HG03558 (cell line): ENCODE measurements around the gene SYT1.

Source experiments
- ATAC-seq: cut with Tn5 transposase; IDR thresholded peaks from one replicate; pipeline ENCODE4 v1.9.1; 2021; ENCODE audit warnings: moderate number of reproducible peaks; ENCODE audit not compliant: unreplicated experiment; ENCODE audit errors: extremely low read depth

Gene SYT1

DNA sequence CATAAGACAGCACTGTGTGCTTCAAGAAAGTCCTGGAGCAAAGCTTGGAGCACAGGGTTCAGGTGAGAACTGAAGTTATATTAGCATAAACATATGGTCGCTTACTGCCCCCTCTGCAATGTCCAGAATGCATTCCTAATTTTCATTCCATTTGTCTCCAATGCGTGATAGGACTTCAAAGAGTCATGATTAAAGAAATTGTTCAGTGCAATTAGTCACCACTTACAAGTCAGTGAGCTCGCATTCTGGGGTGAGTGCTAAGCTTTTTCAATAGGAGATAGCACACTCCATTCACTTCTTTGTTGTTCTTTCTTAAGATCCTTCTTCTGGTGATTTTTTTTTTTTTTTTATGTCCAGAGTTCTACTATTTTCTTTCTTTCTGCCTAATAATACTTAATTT, 398.4 kb downstream of the SYT1 start:
- no peak for ATAC-seq

DNA sequence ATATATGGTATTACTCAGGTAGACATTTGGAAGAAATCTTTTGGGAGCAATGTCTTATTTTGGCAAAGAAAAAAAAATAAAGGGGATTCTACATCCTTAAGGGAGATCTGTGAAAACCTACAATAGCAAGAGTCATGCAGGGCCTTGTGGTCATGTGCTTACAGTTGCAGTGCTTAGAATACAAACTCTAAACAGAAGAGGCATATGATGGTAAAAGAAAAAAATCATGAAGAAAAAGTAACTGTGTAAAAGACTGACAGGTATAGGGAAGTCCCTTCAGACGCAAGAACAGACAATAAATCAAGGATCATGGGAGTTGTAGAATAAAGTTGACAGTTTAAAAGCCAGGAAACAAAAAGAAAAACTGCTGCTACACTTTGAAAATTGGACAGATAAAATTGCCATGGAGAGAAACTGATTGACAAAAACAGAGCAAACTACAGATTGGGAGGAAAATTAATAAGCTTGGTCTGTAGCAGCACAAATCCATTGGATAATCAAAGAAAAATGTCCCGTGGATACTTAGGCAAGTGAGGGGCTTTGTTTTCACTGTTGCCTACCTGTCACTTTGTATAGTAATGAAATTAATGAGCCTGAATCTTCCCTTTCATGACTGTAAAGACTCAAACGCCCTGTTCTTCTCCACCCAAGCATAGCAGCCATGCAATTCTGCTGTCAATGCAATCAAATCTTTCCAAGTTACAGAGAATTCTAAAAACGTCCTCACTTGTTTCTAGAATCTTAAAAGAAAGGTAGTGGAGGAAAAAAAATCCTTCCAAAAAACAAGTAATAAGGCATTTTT, 402.0 kb downstream of the SYT1 start:
- ATAC-seq: no peak

DNA sequence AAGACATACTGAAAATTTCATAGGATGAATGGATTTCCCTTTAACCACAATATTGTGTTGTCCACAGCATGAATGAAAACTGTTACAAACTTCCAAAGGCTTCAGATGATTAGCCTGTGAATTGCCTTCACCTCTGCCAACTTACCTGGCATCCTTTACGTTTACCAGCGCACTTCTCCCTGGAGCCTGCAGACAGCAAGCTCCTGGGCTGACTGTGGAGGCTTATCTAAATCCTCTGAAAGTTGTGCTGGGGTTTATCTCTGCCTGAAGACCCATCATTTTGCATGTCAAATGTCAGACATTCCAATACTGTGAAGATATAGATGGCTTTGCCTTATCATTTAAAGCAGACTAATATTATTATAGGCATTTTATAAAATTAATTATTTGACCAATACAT, 403.0 kb downstream of the SYT1 start:
- no peak for ATAC-seq

DNA sequence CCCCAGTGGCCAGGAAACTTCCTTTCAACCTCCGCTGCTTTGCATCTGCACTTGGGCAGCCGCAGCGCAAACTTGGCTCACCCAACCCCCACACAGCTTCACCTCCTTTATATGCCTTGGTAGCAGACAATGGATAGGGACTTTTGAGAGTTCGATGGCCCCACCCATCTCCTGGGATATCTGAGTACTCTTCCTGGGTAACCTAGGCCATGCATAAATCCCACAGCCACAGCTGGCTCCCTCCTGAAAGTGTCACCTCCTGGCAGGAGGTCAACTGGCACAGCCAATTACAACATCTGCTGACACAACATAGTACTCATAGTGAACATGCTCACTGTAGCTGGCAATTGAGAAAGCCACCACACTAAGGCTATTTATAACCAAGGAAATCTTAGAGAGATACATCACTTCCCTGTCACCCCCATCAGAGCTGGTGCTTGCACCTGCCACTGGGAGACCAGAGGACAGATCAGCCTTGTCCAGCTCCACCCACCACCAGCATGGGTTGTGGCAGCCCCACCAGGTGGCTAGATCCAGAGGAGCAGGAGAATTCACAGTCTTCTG, 410.0 kb downstream of the SYT1 start:
- peak; percentile 43 for ATAC-seq

DNA sequence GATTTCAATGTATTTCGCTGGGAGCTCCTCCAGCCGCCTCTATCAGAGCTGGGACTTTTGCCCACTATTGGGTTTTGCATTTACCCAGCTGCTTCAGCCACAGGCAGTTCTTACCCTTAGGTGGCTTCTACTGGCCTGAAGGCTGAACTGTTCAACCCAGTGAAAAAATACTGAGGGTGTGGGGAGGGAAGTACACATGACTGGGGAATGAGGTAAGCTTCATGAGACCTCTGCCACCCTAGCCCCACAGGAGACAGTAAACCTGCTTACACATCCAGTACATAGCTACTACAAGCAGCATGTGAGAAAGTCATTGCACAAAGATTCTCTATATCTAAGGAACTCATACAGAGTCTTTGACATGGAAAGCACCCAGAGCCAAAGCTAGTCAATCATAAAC, 411.1 kb downstream of the SYT1 start:
- ATAC-seq: no peak

DNA sequence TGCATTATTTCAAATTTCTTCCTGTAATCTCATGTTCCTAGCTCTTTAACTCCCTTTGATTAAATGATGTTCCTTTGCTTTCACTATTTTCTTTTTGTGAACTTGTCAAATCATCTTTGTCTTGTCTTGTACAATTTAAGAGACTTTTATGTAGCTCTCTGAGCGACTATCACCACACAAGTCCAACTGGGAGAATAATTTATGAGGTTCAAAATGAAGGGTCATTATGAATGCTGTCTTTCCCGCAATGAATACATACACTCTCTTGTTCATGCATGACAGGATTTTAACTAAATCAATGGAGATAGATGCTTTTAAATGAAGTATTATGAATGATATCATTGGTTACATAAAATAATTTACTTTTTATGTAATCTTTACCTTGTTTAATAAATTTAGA, 418.8 kb downstream of the SYT1 start:
- no peak for ATAC-seq

DNA sequence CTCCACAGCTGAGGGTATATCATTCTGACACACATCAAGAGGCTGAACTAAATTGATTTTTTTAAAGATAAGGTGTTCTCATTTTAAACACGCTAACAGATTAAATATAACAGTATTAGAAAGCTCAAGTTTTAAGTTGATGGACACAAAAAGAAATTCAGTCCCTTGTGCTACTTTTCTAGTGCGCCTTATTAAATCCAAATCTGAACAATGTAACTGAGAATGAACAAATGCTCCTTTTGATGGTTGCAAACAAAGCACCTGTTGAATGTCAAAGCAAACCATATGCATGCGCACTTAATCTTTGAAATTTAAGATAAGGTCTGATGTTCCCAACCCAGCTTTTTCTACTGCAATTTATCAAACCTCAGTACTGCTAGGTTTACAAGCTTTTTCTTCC, 424.3 kb downstream of the SYT1 start:
- ATAC-seq: no peak

DNA sequence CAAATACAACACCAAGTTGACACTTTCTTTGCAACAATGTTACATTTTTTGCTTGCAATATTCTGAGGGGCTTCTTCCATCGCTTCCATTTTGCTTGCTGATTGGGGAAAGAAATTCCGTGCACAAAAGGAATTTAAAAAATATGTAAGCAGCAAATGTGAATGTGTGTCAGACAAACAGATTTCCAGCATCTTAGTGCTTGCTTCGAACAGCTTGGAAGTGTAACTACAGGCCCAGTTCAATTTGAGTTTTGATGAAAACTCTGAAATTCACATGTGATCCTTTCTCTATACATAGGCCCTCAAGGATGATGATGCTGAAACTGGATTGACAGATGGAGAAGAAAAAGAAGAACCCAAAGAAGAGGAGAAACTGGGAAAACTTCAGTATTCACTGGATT, 427.1 kb downstream of the SYT1 start:
- ATAC-seq: no peak

DNA sequence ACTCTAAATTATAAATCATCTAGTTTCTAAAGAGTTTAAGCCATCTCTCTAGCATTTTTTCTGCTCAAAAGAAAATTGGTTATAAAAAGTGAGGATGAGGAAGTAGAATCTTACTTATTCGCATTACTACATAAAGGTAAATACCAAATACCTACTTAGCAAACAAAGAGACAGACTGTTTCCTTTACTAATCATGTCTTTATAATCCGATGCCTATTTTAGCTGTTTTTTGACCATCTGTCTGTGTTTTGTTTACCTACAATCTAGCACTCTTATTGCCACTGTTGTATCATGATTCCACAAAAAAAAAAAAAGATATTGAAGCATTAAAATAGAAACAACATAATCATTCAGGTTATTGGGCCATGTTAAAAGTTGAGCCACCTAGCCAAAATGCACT, 430.0 kb downstream of the SYT1 start:
- no peak for ATAC-seq

DNA sequence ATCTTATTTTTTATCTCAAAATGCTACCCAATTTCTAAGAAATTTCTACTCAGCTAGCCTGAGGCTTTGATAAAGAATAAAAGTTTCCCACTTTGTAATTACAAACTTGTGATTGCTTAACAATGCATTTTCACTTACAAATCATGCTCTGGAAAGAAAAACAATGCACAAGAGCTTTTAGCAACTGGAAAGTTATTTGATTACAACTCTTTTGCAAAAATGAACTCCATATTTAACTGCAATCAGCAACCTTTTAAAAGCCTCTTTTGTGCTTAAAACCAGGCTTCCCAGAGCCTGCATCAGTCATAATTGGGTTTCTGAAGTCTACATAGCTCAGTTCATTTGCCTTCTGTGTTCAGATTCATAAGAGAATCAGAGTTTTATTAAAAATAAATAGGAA, 431.0 kb downstream of the SYT1 start:
- ATAC-seq: no peak

DNA sequence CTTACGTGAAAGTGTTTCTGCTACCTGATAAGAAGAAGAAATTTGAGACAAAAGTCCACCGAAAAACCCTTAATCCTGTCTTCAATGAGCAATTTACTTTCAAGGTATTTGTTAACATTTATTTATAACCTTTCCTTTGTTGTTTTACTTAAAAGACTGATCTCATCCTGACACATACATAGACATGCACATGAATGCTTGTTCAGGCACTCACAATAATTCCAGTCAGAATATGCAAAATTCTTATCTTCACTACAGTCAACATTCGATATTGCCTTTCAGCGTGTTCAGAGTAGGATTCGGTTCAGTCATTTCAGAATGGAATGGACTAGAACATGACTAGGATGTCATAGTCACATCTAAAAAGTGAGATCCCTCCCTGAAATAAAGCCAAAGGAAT, 431.6 kb downstream of the SYT1 start:
- no peak for ATAC-seq

DNA sequence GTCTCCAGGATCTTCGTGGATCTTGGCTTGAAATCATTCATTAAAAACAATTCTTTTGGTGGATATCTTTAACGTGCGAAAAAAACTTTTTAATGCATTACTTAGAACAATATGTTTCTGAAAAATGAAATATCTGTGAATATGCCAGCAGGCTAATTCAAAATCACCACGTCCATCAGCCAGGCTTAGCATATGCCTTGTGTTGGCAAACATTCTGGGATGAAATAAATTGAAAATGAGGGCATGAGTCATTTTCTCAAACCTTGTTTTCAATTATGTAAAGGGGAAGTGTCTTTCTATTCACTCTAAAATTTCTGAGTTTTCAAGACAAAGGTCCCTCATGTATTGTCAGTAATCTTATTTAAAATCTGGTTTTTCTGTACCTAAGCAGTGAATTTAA, 432.3 kb downstream of the SYT1 start:
- ATAC-seq: no peak

DNA sequence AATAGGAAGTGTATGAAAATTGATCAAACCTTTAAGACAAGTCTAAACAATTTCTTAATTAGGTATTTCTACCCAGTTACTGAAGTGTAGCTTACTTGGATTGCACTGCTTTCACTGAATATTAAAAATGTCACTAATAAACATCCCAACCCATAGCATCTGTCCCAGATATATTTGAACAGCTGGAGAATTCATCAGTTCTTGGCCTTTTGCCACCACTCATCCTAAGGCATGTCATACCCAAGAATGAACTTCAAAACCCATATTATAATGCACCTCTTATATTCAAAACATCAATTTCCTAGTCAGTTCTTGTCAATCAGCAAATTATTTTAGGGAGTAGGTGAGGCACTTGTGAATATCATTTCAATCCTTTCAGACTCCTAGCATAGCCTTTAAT, 433.9 kb downstream of the SYT1 start:
- ATAC-seq: no peak

DNA sequence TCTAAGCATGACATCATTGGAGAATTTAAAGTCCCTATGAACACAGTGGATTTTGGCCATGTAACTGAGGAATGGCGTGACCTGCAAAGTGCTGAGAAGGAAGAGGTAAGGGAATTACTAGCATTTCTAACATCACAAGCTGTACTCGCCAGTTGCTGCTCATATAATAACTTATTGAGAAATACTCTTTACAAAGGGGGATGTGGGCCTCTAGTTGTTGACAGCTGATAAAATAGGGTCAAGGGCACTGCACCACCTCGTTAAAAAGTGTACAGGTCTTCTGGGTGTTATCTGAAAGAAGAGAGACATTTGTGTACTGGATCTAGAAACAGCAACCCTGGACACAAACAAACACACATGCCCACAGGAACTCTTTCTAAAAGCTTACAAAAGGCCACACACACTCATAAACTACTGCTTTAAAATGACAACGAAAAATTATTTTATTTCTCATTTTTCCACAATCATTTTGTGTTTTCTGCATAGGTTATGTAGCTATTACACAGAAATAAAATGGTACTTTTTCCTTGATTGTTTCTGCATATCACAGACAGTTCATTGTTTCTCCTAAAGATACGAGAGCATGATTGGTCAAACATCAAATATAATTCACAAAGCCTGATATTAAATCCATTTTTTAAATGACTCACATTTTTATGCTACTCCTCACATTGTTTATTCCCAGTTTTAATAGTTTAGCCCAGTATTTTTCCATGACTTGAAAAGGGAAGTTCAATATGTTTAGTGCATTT, 435.0 kb downstream of the SYT1 start:
- no peak for ATAC-seq

DNA sequence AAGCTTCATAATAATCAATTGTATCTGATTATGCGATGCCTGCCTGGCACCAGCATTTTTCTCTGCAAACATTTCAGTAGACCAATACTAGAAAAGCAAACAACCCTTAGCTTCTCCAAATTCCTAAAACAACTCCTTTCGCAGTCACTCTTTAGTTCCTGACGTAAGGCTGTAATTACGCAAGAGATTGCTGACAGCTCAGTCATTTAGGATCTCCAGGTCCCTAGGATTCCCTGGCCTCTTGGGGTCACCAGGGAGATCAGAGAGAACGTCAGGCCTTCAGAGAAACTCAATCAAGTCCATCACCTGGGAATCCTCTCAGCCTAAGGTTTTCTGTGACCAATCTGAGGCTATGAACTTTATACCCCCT, 435.6 kb downstream of the SYT1 start:
- ATAC-seq: no peak

DNA sequence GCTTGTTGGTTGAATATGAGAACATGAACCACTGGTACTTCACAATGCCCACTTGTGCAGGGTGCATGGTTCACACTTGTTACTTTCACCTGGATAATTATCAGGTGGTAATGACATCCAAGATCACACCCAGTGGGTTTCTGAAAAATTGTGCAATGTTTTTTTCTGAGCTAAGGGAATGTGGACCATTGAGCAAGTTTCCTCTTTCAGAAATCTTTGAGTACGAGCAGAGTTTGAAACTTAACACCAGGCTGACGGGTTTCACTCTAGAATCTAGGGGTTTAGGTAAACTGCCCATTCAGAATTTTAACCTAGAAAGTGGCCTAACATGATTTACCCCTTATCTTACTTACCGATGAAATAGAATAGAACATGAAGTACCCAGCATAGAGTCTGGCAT, 436.6 kb downstream of the SYT1 start:
- no peak for ATAC-seq

DNA sequence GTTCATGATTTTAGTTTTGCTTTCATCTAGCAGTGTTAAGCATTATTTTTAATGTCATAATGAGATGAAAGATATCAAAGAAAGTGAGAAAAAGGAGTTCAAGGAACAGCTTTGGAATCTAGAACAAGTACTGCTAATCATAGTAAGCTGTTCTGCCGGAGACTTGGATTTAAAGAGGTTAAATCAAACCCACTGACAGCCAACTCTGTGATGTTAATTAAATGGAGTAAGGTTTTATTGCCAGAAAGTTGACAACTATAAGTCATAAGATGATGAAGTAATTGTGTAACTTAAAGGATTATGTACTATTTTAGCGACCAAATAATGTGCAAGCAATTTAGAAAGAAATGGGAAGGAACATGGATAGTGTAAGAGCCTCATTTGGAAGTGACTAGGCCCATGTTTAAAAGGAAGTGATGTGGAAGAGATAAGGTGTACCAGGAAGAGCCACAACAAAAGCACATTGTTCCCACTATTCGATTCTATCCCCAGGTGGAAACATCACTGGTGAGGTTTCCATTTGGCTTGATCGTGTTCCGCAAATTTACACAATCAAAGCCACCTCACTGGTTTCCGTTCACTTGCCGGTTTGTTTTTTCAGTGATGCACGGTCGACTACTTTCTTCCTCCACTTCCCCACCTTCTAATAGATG, 437.7 kb downstream of the SYT1 start:
- ATAC-seq: no peak

DNA sequence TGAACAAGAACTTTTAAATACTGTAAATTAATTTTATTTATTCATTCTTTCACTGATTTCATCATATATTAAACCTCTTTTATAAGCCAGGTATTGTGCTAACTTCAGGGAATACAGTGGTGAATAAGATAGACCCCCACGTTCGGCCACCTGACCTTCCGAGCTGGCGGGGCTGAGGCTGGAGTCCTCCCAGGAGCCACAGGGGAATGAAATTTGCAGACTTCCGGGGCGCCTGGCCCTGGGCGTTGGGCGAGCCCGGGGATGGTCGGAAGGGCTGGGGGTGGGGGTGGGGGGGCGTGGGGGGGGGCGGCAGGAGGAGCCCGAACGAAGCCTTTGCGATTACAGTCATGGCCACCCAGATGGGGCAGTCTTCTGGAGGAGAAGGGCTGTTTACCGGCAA, 442.8 kb downstream of the SYT1 start:
- ATAC-seq: no peak

DNA sequence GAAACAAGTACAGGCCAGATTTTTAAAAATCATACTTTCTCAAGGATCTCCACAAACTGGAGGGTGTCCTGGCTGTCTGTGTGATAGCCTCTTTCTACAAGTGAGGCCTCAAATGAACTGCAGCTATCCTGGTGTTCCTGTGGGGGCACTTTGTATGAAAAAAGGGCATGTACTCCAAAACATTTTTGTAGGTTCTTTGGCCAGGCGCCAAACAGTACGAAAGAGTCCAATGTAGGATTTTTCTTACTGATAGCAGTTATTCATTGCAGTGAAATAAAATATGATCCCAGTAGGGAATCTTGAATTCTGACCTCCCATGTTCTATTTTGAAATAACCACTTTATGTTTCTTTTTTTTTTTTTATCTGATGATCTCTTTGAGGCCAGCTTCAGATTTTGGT, 444.5 kb downstream of the SYT1 start:
- ATAC-seq: no peak

DNA sequence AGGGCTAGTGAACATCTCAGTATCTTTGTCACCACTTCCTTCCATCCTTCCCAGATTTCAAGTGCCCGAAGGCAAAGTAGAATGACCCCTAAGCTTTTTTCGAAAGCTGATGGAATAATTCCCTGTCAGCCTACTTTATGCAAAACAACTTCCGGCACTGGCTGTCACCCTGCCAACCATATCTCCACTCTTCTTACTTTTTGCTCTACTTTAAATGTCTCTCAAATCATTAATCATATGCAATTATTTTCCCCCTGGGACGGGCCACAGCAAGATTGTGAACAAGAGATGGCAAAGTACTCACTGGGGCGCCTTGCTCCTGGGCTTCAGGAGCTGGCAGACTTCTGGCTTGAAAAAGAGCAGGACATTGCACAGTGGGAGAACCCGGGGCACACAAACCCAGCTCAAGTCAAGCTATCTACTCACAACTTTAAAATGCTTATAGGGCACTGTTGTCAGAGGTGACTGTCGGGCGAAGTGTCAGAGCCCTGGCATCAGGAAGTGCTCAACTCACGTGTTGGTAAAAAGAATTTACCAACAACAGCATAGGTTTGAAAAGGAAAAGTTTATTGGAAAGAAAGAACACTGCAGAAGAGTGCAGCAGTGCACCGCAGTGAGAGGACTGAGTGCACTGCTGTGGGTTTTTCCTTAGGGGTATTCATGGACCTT, 452.7 kb downstream of the SYT1 start:
- no peak for ATAC-seq

DNA sequence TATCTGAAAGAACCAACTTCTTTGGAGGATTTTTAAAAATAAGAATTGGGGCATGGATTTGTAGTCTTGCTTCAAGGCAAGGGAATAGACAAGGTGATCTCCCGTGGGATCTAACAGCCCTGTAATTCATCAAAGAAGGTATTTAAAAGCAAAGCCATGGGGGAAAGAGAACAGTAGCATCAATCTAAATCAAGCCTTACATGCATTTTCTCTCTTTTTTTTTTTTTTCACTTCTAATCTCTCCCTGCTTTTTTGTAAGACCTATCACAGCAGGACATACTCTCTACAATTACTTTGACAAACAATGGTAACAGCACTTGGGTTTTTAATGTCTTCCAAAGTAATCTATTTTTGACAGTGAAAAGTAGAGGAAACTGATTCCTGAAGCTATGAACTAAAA, 458.3 kb downstream of the SYT1 start:
- no peak for ATAC-seq
